ENCODE data around the gene EXOC6B.

Gene EXOC6B

GRCh38 chr2:72698300-72698699, 127.5 kb downstream of the EXOC6B start:
- TF ChIP-seq YY1 (IDR thresholded peaks at IDR 0.05; ENCODE audit: insufficient read depth, insufficient read length) (no peak), SUZ12 (IDR thresholded peaks at IDR 0.05; ENCODE audit: extremely low read depth, insufficient read depth, insufficient read length) (no peak), ZNF274 (IDR thresholded peaks at IDR 0.05; ENCODE audit: low read depth, low read length) (no peak)
- Histone ChIP-seq H3K36me3 (ENCODE audit: insufficient read depth, insufficient read length, low read length) (no peaks in the 10 kb centered on the region), H3K4me1 (ENCODE audit: insufficient read depth, insufficient read length) (peaks cover 4% of the 10 kb centered on the region), H3K9ac (ENCODE audit: insufficient read length, low read depth) (no peak overlapping the region), H3K4me3 (ENCODE audit: insufficient read length, low read depth) (no peak overlapping the region), H3K9me3 (ENCODE audit: insufficient read depth, low read length) (no peaks in the 10 kb centered on the region), H3K27me3 (ENCODE audit: insufficient read depth, insufficient read length) (no peaks in the 10 kb centered on the region)
- no peak for DNase-seq (ENCODE audit: low read depth, low spot score)

- no peaks in the 10 kb centered on the region for H3K27me3 ChIP-seq (ENCODE audit: insufficient read depth, insufficient read length)
- no peak overlapping the region for H3K4me3 ChIP-seq (ENCODE audit: insufficient read length, low read depth)
- no peak for TF ChIP-seq YY1 (IDR thresholded peaks at IDR 0.05; ENCODE audit: insufficient read depth, insufficient read length)
- TF ChIP-seq ZNF274 (IDR thresholded peaks at IDR 0.05; ENCODE audit: low read depth, low read length): no peak
- no peak for TF ChIP-seq SUZ12 (IDR thresholded peaks at IDR 0.05; ENCODE audit: extremely low read depth, insufficient read depth, insufficient read length)
- DNase-seq (ENCODE audit: low read depth, low spot score): no peak
- H3K9me3 ChIP-seq (ENCODE audit: insufficient read depth, low read length): no peaks in the 10 kb centered on the region
- H3K36me3 ChIP-seq (ENCODE audit: insufficient read depth, insufficient read length, low read length): no peaks in the 10 kb centered on the region
- peaks cover 4% of the 10 kb centered on the region for H3K4me1 ChIP-seq (ENCODE audit: insufficient read depth, insufficient read length)
- H3K9ac ChIP-seq (ENCODE audit: insufficient read length, low read depth): no peak overlapping the region
These were observed 129.3 kb downstream of the EXOC6B start for GRCh38 chr2:72696559-72696958.

- no peak for TF ChIP-seq SUZ12 (IDR thresholded peaks at IDR 0.05; ENCODE audit: extremely low read depth, insufficient read depth, insufficient read length)
- TF ChIP-seq YY1 (IDR thresholded peaks at IDR 0.05; ENCODE audit: insufficient read depth, insufficient read length): no peak
- TF ChIP-seq ZNF274 (IDR thresholded peaks at IDR 0.05; ENCODE audit: low read depth, low read length): no peak
- Histone ChIP-seq H3K4me3 (ENCODE audit: insufficient read length, low read depth) (no peak overlapping the region), H3K36me3 (ENCODE audit: insufficient read depth, insufficient read length, low read length) (no peaks in the 10 kb centered on the region), H3K9ac (ENCODE audit: insufficient read length, low read depth) (no peak overlapping the region), H3K27me3 (ENCODE audit: insufficient read depth, insufficient read length) (no peaks in the 10 kb centered on the region), H3K4me1 (ENCODE audit: insufficient read depth, insufficient read length) (peaks cover 4% of the 10 kb centered on the region), H3K9me3 (ENCODE audit: insufficient read depth, low read length) (no peaks in the 10 kb centered on the region)
- no peak for DNase-seq (ENCODE audit: low read depth, low spot score)
These were observed 130.2 kb downstream of the EXOC6B start for GRCh38 chr2:72695676-72696075.

GRCh38 chr2:72694715-72695496, 130.9 kb downstream of the EXOC6B start:
- H3K4me1 ChIP-seq (ENCODE audit: insufficient read depth, insufficient read length): peaks cover 4% of the 10 kb centered on the region
- H3K27me3 ChIP-seq (ENCODE audit: insufficient read depth, insufficient read length): no peaks in the 10 kb centered on the region
- H3K9ac ChIP-seq (ENCODE audit: insufficient read length, low read depth): no peak overlapping the region
- TF ChIP-seq YY1 (IDR thresholded peaks at IDR 0.05; ENCODE audit: insufficient read depth, insufficient read length) (no peak), SUZ12 (IDR thresholded peaks at IDR 0.05; ENCODE audit: extremely low read depth, insufficient read depth, insufficient read length) (no peak), ZNF274 (IDR thresholded peaks at IDR 0.05; ENCODE audit: low read depth, low read length) (no peak)
- H3K36me3 ChIP-seq (ENCODE audit: insufficient read depth, insufficient read length, low read length): no peaks in the 10 kb centered on the region
- DNase-seq (ENCODE audit: low read depth, low spot score): no peak
- no peak overlapping the region for H3K4me3 ChIP-seq (ENCODE audit: insufficient read length, low read depth)
- H3K9me3 ChIP-seq (ENCODE audit: insufficient read depth, low read length): no peaks in the 10 kb centered on the region

GRCh38 chr2:72689579-72690195, 136.1 kb downstream of the EXOC6B start:
- no peak overlapping the region for H3K4me3 ChIP-seq (ENCODE audit: insufficient read length, low read depth)
- no peak for DNase-seq (ENCODE audit: low read depth, low spot score)
- H3K9me3 ChIP-seq (ENCODE audit: insufficient read depth, low read length): no peaks in the 10 kb centered on the region
- H3K27me3 ChIP-seq (ENCODE audit: insufficient read depth, insufficient read length): no peaks in the 10 kb centered on the region
- no peaks in the 10 kb centered on the region for H3K36me3 ChIP-seq (ENCODE audit: insufficient read depth, insufficient read length, low read length)
- no peak overlapping the region for H3K9ac ChIP-seq (ENCODE audit: insufficient read length, low read depth)
- no peak for TF ChIP-seq SUZ12 (IDR thresholded peaks at IDR 0.05; ENCODE audit: extremely low read depth, insufficient read depth, insufficient read length)
- no peak for TF ChIP-seq ZNF274 (IDR thresholded peaks at IDR 0.05; ENCODE audit: low read depth, low read length)
- no peak for TF ChIP-seq YY1 (IDR thresholded peaks at IDR 0.05; ENCODE audit: insufficient read depth, insufficient read length)
- H3K4me1 ChIP-seq (ENCODE audit: insufficient read depth, insufficient read length): peaks cover 2% of the 10 kb centered on the region

- Histone ChIP-seq H3K36me3 (ENCODE audit: insufficient read depth, insufficient read length, low read length) (no peaks in the 10 kb centered on the region), H3K27me3 (ENCODE audit: insufficient read depth, insufficient read length) (no peaks in the 10 kb centered on the region), H3K4me3 (ENCODE audit: insufficient read length, low read depth) (no peak overlapping the region), H3K9ac (ENCODE audit: insufficient read length, low read depth) (no peak overlapping the region), H3K4me1 (ENCODE audit: insufficient read depth, insufficient read length) (no peaks in the 10 kb centered on the region), H3K9me3 (ENCODE audit: insufficient read depth, low read length) (no peaks in the 10 kb centered on the region)
- no peak for DNase-seq (ENCODE audit: low read depth, low spot score)
- TF ChIP-seq YY1 (IDR thresholded peaks at IDR 0.05; ENCODE audit: insufficient read depth, insufficient read length) (no peak), ZNF274 (IDR thresholded peaks at IDR 0.05; ENCODE audit: low read depth, low read length) (no peak), SUZ12 (IDR thresholded peaks at IDR 0.05; ENCODE audit: extremely low read depth, insufficient read depth, insufficient read length) (no peak)
These were observed 140.1 kb downstream of the EXOC6B start for GRCh38 chr2:72685638-72686213.

- no peak overlapping the region for H3K9ac ChIP-seq (ENCODE audit: insufficient read length, low read depth)
These were observed 143.8 kb downstream of the EXOC6B start for GRCh38 chr2:72682061-72682460.

More at GRCh38 chr2:72682061-72682460, 143.8 kb downstream of the EXOC6B start:
- no peaks in the 10 kb centered on the region for H3K27me3 ChIP-seq (ENCODE audit: insufficient read depth, insufficient read length)
- no peaks in the 10 kb centered on the region for H3K9me3 ChIP-seq (ENCODE audit: insufficient read depth, low read length)
- no peak overlapping the region for H3K4me3 ChIP-seq (ENCODE audit: insufficient read length, low read depth)
- no peaks in the 10 kb centered on the region for H3K36me3 ChIP-seq (ENCODE audit: insufficient read depth, insufficient read length, low read length)
- no peak for TF ChIP-seq SUZ12 (IDR thresholded peaks at IDR 0.05; ENCODE audit: extremely low read depth, insufficient read depth, insufficient read length)
- TF ChIP-seq ZNF274 (IDR thresholded peaks at IDR 0.05; ENCODE audit: low read depth, low read length): no peak
- TF ChIP-seq YY1 (IDR thresholded peaks at IDR 0.05; ENCODE audit: insufficient read depth, insufficient read length): no peak
- no peaks in the 10 kb centered on the region for H3K4me1 ChIP-seq (ENCODE audit: insufficient read depth, insufficient read length)
- no peak for DNase-seq (ENCODE audit: low read depth, low spot score)

Measured in NT2/D1 (cell line).